Mesothelial cell of epicardium (in vitro differentiated cells): ENCODE measurements around the gene ZDHHC1. TPM values are rescaled to one million over a fixed set of nuclear protein-coding genes. Genes with fewer than 3 reads are reported as not detected.

ENCODE experiments used
- DNase-seq, 2 experiments: peaks; one replicate each; pipeline ENCODE4 v3.0.0; 2021; ENCODE audit warnings: low spot score in 2 of 2; ENCODE audit not compliant: unreplicated experiment in 2 of 2
- H3K27ac Mint-ChIP-seq: 2 replicates; pipeline ENCODE4 v1.8.0; 2021; ENCODE audit warnings: mixed read lengths
- H3K27me3 Mint-ChIP-seq: 2 replicates; pipeline ENCODE4 v1.8.0; 2021; ENCODE audit warnings: low read depth, mixed read lengths
- H3K36me3 Mint-ChIP-seq: 2 replicates; pipeline ENCODE4 v1.8.0; 2021; ENCODE audit warnings: mixed read lengths
- H3K4me1 Mint-ChIP-seq: 2 replicates; pipeline ENCODE4 v1.8.0; 2021; ENCODE audit warnings: mixed read lengths
- H3K4me3 Mint-ChIP-seq: 2 replicates; pipeline ENCODE4 v1.8.0; 2021; ENCODE audit warnings: mild to moderate bottlenecking, moderate library complexity, mixed read lengths
- H3K9me3 Mint-ChIP-seq: 2 replicates; pipeline ENCODE4 v1.8.0; 2021; ENCODE audit warnings: mixed read lengths
- total RNA-seq: library from RNA; stranded (reverse); gene quantifications from 3 replicates; pipeline ENCODE4 v1.2.1, GENCODE V29; 2021
- TF ChIP-seq, protein P1 (sequence below): fragments of 200-600 bp; sonication (generic); IDR thresholded peaks from one replicate; pipeline ENCODE4 v1.5.0; 2021; ENCODE audit warnings: antibody characterized with exemption; ENCODE audit not compliant: unreplicated experiment

ZDHHC1 gene
- total RNA-seq, 1 donor from 2014 or later, result 15.4 TPM

DNA sequence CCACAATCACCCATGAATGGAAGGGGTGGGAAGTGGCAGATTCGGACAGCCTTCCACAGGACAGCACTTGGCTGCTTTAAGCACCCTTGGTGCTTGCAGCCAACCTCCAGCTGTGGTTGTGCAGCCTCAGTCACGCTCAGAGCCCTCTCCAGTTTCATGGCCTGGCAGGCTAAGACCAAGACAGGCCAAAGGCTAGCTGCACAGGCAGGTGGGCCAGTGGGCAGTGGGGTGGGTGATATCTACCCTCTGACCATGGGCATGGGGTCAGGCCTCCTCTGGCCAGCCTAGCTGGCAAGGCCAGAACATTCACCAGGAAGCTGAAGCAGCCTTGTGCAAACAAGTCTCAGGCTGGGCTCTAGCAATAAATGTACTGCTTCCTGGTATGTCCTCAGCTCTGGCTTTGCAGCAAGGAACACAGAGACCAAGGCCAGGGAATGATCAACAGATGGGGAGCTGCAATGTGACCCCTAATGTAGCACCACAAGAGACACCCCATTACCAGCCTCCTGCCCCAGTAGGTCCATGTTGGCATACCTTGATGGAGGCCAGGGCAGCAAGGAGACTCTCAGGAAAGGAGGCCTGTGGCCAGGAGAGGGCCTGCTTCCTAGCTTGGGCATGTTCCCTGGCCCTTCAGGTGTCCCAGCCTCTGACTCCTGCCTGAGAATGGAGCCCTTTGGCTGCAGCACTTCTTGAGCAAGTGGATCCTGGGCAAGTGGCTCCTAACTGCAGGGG lies 35.6 kb upstream of the ZDHHC1 start:
- Mint-ChIP-seq H3K4me1 (no peaks in the 10 kb centered on the region), H3K27ac (no peak overlapping the region), H3K9me3 (no peaks in the 10 kb centered on the region), H3K4me3 (no peak overlapping the region), H3K27me3 (no peaks in the 10 kb centered on the region), H3K36me3 (peaks cover 7% of the 10 kb centered on the region)
- TF ChIP-seq, protein P1, sequence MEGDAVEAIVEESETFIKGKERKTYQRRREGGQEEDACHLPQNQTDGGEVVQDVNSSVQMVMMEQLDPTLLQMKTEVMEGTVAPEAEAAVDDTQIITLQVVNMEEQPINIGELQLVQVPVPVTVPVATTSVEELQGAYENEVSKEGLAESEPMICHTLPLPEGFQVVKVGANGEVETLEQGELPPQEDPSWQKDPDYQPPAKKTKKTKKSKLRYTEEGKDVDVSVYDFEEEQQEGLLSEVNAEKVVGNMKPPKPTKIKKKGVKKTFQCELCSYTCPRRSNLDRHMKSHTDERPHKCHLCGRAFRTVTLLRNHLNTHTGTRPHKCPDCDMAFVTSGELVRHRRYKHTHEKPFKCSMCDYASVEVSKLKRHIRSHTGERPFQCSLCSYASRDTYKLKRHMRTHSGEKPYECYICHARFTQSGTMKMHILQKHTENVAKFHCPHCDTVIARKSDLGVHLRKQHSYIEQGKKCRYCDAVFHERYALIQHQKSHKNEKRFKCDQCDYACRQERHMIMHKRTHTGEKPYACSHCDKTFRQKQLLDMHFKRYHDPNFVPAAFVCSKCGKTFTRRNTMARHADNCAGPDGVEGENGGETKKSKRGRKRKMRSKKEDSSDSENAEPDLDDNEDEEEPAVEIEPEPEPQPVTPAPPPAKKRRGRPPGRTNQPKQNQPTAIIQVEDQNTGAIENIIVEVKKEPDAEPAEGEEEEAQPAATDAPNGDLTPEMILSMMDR, result no peak
- DNase-seq, result no peak

DNA sequence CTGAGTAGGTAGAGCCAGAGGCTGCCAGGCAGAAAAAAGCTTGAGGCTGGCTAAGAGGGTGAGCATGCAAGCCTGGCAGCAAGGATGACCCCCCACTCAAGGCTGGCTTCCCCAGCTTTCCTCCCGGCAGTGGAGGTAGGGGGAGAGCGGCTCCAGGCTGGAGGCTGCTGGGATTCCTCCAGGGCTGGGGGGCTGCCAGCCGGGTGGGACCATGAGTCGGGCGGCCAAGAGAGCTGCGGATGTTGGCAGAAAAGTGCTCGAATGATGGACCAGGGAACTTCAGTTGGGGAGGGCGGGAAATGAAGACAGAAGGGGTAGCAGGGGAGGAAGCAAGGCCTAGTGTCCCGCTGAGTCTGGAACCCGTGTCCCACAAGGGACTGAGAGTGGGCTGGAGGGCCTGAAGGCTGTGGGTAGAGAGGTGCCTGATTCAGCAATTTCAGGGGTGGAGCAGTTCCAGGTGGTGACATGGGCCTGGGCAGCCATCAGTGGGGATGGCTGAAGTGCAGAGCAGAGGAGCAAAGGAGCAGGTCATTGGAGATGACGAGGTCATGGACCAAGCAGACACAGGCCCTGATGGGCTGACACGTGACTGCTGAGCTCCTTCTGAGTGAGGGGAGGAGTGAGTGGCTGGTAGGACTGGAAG lies 34.9 kb upstream of the ZDHHC1 start:
- TF ChIP-seq, protein P1, result no peak
- DNase-seq, result no peak
- Mint-ChIP-seq H3K36me3 (peaks cover 7% of the 10 kb centered on the region), H3K4me1 (no peaks in the 10 kb centered on the region), H3K4me3 (no peak overlapping the region), H3K27me3 (no peaks in the 10 kb centered on the region), H3K27ac (no peak overlapping the region), H3K9me3 (no peaks in the 10 kb centered on the region)

DNA sequence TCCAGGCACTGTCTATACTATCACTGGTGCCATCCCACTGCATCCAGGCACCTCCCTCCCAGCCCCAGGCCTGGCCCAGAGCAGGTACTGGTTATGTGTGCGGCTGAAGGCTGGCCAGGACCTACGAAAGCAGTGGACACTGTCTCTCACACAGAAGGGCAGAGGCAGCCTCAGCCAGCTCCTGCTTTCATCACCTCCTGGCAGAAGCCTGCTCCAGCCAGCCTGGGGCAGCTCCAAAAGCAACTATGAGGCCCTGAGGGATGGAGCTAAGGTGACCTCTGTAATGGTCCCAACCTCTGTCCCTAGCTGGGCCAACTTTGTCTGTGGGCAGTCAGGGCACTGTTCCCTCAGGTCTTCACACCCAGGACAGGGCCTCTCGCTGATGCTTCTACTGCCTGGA lies 33.5 kb upstream of the ZDHHC1 start:
- TF ChIP-seq, protein P1, result no peak
- DNase-seq, result no peak
- H3K4me3 Mint-ChIP-seq, result no peak overlapping the region
- no peak overlapping the region for H3K27ac Mint-ChIP-seq
- H3K36me3 Mint-ChIP-seq, result peaks cover 7% of the 10 kb centered on the region
- no peaks in the 10 kb centered on the region for H3K9me3 Mint-ChIP-seq
- H3K27me3 Mint-ChIP-seq, result no peaks in the 10 kb centered on the region
- no peaks in the 10 kb centered on the region for H3K4me1 Mint-ChIP-seq

DNA sequence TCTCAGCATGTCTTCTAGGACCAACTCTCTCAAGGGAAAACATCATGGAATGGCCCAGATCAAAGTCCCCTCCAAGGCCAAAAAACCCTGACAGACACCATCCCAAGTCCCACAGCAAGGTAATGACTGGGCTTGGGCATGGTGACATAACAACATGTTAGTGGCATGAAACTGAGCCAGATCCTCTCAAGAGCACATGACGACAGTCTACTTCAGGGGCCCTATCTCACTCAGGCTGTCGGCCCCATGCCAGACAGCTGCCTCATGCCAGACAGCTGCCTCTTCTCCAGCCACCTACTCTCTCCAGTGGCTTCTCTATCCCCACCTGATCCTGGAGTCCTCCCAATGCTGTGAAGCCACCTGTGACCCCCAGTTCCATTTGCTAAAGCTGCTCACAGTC lies 33.1 kb upstream of the ZDHHC1 start:
- Mint-ChIP-seq H3K27ac (no peak overlapping the region), H3K9me3 (no peaks in the 10 kb centered on the region), H3K27me3 (no peaks in the 10 kb centered on the region), H3K4me1 (no peaks in the 10 kb centered on the region), H3K4me3 (no peak overlapping the region), H3K36me3 (peaks cover 7% of the 10 kb centered on the region)
- no peak for DNase-seq
- TF ChIP-seq, protein P1, result no peak

DNA sequence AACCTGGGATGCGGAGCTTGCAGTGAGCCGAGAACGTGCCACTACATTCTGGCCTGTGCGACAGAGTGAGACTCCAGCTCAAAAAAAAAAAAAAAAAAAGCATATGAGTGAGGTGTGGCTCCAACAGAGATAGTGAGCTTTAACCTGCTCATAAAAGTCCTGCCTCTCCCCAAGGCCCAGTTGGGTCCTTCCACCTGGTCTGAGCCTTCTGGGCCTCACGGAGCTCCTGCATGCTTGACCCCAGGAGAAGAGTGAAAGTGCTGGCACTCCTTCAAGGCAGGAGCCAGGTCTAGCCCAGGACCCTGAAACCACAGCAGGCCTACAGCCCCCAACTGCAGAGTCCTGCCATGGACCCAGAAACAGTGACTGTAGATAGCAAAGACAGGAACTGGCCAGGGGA lies 32.3 kb upstream of the ZDHHC1 start:
- DNase-seq, result no peak
- Mint-ChIP-seq H3K4me1 (no peaks in the 10 kb centered on the region), H3K36me3 (peaks cover 7% of the 10 kb centered on the region), H3K9me3 (no peaks in the 10 kb centered on the region), H3K27ac (no peak overlapping the region), H3K27me3 (no peaks in the 10 kb centered on the region), H3K4me3 (no peak overlapping the region)
- TF ChIP-seq, protein P1, result no peak
